GM21717 (cell line): ENCODE results near the gene ATP5PF.
"Not testable (repeated sequence)": the region's sequence is repeated elsewhere in the genome, so short reads cannot be mapped to it uniquely, and the experiment has no call there.

Source experiments
- ATAC-seq: cut with Tn5 transposase; IDR thresholded peaks from one replicate; pipeline ENCODE4 v1.9.1; 2021; ENCODE audit warnings: mild to moderate bottlenecking, moderate library complexity; ENCODE audit not compliant: unreplicated experiment

ATP5PF gene

DNA sequence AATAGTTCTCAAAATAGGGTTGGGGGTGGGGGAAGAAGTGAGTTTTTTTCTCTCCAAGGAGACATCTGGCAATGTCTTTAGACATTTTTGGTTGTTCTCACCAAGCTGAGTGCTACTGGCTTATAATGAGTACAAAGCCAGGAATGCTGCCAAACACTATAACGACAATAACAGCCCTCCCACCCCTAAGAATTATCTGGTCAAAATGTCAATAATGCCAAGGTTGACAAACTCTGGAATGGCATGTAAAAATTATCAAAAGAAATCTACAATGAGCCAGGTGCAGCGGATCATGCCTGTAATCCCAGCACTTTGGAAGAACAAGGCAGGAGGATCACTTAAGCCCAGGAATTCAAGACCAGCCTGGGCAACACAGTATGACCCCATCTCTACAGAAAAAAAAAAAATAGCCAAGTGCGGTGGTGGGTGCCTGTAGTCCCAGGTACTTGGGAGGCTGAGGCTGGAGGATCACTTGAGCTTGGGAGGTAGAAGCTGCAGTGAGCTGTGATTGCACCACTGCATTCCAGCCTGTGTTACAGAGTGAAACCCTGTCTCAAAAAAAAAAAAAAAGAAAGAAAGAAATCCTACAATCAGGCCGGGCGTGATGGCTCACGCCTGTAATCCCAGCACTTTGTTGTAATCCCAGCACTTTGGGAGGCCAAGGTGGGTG lies 2.5 kb downstream of the ATP5PF start:
- no peak for ATAC-seq

- no peak for ATAC-seq
Observed at GRCh38 chr21:25722631-25723030, 12.1 kb downstream of the ATP5PF start.

- no peak for ATAC-seq
Observed at GRCh38 chr21:25721987-25722386, 12.7 kb downstream of the ATP5PF start.

- no peak for ATAC-seq
Observed at GRCh38 chr21:25717491-25718147, 17.1 kb downstream of the ATP5PF start.

- ATAC-seq, result not testable (repeated sequence)
Observed at GRCh38 chr21:25714066-25714465, 20.6 kb downstream of the ATP5PF start.

DNA sequence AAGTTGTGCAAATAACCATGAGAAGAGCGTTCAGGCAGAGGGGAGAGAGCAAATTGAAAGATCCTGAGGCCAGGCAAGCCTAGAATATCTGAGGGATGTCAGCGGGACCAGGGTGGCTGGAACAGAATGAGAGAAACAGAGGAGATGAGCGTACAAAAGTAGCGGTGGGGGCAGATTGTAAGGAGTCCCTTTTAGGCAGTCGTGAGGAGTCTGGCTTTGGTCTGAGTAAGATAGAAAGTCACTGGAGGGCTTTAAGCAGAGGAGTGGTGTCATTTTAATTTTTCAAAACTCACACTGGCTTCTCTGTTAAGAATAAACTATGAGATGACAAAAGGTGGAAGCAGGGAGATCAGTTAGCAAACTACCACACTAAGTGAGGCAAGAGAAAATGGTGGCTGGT lies 24.2 kb downstream of the ATP5PF start:
- ATAC-seq, result no peak

- no peak for ATAC-seq
Observed at GRCh38 chr21:25709684-25710265, 24.9 kb downstream of the ATP5PF start.

DNA sequence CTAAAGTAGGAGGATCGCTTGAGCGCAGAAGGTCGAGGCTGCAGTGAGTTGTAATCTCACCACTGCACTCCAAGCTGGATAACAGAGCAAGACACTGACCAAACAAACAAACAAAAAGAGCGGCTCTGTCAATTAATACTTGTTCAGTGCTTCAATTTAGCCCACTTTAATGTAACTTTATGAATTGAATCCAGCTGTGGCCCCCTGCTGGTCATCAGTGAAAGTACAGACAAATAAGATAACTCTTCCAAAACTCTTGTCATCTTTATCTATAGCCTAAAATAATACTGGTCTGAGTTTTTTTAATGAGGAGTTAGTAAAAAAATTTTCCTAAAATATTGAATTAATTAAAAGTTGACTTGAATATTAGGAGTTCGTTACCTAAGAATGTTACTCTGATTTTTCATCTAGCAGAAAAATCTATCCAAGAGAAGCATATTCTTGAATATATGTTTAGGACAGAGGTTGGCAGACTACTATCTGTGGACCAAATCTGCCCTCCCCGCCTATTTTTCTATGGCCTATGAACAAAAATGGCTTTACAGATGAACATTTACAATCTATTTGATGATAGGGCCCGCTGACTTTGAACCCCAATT lies 26.1 kb downstream of the ATP5PF start:
- no peak for ATAC-seq

GRCh38 chr21:25701529-25701928 lies 33.2 kb downstream of the ATP5PF start:
- no peak for ATAC-seq

GRCh38 chr21:25700741-25701140 lies 34.0 kb downstream of the ATP5PF start:
- no peak for ATAC-seq

DNA sequence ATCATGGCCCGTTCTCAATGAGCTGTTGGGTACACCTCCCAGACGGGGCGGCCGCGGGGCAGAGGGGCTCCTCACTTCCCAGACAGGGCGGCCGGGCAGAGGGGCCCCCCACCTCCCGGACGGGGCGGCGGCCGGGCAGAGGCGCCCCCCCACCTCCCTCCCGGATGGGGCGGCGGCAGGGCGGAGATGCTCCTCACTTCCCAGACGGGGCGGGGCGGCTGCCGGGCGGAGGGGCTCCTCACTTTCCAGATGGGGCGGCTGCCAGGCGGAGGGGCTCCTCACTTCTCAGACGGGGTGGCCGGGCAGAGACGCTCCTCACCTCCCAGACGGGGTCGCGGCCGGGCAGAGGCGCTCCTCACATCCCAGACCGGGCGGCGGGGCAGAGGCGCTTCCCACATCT lies 39.2 kb downstream of the ATP5PF start:
- not testable (repeated sequence) for ATAC-seq

DNA sequence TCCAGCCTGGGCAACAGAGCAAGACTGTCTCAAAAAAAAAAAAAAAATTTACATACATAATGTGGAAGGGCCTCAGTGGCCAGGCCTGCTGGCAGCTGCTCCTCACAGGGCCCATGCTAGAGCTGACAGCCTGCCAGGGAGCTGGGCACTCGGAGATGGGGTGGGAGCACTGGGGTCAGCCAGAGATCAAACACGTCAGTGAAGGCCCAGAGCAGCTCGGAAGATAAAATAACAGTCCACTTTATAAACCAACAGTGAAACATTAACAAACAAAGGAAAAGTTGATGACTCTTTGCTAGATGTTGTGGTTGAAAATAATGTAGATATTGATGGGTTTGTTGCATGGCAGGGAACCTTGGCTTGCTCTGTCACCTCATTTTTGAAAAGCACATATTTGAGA lies 42.7 kb downstream of the ATP5PF start:
- no peak for ATAC-seq

DNA sequence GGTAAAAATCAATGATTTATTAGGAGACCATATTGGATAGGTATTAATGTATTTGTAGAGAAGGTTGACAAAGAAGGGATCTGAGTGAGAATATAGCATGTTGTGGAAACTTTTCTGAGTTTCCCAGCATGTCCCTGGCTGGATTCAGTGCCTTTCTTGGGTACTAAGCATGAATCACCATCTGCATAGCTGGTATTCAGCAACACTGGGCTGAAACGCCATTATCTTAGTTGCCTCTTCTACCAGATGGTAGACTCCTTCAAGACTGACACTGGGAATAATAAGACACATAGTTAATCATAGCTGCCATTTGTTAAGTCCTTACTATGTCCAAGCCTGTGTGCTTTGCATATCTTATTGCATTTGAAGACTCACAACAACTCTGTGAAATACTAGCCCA lies 45.5 kb downstream of the ATP5PF start:
- ATAC-seq, result no peak

DNA sequence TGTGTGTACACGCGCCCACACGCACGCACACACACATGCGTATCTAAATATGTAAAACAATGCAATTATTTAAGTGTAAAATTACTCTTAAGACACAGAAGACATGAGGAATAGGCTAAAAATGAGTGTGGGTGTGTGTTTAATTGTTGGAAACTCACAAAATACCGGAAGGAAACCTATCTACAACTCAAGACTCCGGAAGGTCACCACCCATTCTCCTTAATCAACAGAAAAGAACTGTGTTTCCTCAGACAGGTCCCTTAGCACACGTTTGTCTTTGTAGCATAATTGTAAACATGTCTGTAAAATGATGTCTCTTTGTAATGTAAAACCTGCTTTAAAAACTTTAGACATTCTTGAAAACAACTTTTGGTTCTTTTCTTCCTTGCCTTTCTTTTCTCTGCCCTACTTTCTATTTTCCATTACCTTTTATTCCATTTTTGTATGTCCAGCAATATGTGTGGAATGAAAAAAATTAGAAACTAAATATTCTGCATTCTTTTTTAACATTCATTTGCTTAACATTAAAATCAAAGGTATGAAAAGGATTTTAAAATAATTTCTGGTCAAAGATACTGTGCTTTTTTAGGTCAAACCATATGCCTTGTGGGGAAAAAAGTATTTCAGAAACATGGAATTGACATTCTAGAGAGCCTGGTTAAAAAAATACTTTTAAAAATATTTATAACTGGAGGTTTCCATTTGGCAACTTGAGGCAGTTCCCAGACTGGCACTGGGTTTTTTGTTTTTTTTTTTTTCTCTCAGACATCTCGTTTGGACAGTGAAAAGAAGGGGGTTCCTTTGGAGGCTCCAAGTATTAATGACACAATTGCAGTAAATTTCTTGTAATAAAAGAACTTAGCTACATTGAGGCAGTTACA lies 46.2 kb downstream of the ATP5PF start:
- no peak for ATAC-seq

DNA sequence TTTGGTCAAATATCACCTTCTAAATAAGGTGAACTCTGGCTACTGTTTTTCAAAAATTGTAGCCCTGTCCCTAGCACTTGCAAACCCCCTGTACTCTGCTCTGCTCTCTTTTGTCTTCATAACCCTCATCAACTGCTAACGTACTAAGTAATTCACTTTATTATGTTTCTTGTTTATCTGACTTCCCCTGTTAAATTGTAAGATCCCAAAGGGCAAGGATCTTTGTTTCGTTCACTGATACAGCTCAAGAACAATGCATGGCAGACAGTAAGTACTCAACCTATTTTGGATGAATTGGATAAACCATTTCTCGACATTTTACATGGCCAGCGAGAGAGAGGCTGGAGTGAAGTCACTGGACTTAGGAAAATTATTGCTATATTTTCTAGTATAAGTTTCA lies 46.9 kb downstream of the ATP5PF start:
- no peak for ATAC-seq

DNA sequence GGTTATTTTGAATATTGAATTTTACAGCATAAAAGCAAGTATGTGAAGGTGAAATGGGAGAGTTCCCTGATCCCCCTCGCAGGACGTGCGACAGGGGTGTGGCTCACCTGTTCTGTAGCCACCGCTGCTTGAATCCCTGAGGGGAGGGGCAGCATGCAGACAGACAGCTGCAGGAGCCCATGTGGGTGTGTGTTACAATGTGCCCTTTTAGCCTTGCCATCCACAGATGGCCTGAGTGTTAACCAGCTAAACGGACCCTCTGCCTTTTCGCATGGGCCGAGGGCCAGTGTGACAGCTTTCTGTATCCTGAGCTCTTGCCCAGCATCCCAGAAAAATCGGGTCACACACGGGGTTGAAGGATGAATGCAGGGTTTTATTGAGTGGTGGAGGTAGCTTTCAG lies 52.3 kb downstream of the ATP5PF start:
- no peak for ATAC-seq

DNA sequence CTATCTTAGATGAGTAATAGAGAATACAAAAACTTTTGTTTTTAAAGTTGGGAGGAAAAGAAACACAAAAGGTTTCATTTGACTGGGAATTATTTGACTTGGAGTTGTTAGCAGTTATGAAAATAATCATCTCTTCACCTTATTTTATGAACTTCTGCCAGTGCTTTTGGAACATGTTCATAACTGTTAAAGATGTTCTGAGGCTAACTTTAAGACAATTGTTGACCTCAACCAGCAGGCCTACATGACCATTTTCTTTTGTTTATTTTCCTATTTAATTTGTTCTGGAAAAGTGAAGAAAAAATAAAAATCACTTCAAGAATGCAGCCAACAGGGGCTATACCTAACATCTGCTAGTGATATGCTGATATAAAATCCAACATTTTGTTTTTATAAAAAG lies 58.3 kb downstream of the ATP5PF start:
- ATAC-seq, result no peak
